NCI-H187 treated with DMSO at 0.1 percent for 48 hours (cell line): ENCODE data around the gene HES5.
"Not testable (repeated sequence)": the region's sequence is repeated elsewhere in the genome, so short reads cannot be mapped to it uniquely, and the experiment has no call there.

Source experiments
- DNase-seq: peaks from one replicate; lab custom pipeline; 2025; lab: John Stamatoyannopoulos, UW

HES5 gene

GRCh38 chr1:2560299-2561073 is 30.4 kb upstream of the HES5 start:
- no peak for DNase-seq

- DNase-seq, result no peak
These were observed 29.6 kb upstream of the HES5 start for GRCh38 chr1:2559509-2560298.

GRCh38 chr1:2558861-2559260 is 28.8 kb upstream of the HES5 start:
- DNase-seq, result no peak

GRCh38 chr1:2558420-2558819 is 28.4 kb upstream of the HES5 start:
- no peak for DNase-seq

- DNase-seq, result no peak
These were observed 27.7 kb upstream of the HES5 start for GRCh38 chr1:2557482-2558400.

GRCh38 chr1:2556678-2557481 is 26.8 kb upstream of the HES5 start:
- DNase-seq, result no peak

- DNase-seq, result no peak
These were observed 26.2 kb upstream of the HES5 start, which contains the start of gene TNFRSF14 for GRCh38 chr1:2556277-2556677. TNFRSF14 (plus strand) TSS chr1:2556371; CDS start chr1:2556665, 294 bp downstream.

- DNase-seq, result no peak
These were observed 25.7 kb upstream of the HES5 start for GRCh38 chr1:2555634-2556276.

GRCh38 chr1:2554621-2555387 is 24.7 kb upstream of the HES5 start:
- DNase-seq, result no peak

GRCh38 chr1:2553871-2554620 is 24.0 kb upstream of the HES5 start:
- DNase-seq, result no peak

- not testable (repeated sequence) for DNase-seq
These were observed 23.0 kb upstream of the HES5 start for GRCh38 chr1:2553076-2553475.

GRCh38 chr1:2552189-2552588 is 22.1 kb upstream of the HES5 start:
- DNase-seq, result no peak

GRCh38 chr1:2551544-2551943 is 21.5 kb upstream of the HES5 start:
- not testable (repeated sequence) for DNase-seq

- DNase-seq, result not testable (repeated sequence)
These were observed 20.3 kb upstream of the HES5 start for GRCh38 chr1:2550309-2550861.

GRCh38 chr1:2549367-2550029 is 19.4 kb upstream of the HES5 start:
- DNase-seq, result not testable (repeated sequence)

- DNase-seq, result no peak
These were observed 18.1 kb upstream of the HES5 start for GRCh38 chr1:2548068-2548589.

- DNase-seq, result no peak
These were observed 17.4 kb upstream of the HES5 start for GRCh38 chr1:2547210-2548067.
